HG03135 (cell line): Measurements from ENCODE around the gene CDC27.
"Not testable (repeated sequence)": the region's sequence is repeated elsewhere in the genome, so short reads cannot be mapped to it uniquely, and the experiment has no call there.

ENCODE experiments used
- ATAC-seq: cut with Tn5 transposase; IDR thresholded peaks from one replicate; pipeline ENCODE4 v1.9.1; 2021; ENCODE audit warnings: mild to moderate bottlenecking, moderate library complexity; ENCODE audit not compliant: unreplicated experiment

CDC27 gene

DNA sequence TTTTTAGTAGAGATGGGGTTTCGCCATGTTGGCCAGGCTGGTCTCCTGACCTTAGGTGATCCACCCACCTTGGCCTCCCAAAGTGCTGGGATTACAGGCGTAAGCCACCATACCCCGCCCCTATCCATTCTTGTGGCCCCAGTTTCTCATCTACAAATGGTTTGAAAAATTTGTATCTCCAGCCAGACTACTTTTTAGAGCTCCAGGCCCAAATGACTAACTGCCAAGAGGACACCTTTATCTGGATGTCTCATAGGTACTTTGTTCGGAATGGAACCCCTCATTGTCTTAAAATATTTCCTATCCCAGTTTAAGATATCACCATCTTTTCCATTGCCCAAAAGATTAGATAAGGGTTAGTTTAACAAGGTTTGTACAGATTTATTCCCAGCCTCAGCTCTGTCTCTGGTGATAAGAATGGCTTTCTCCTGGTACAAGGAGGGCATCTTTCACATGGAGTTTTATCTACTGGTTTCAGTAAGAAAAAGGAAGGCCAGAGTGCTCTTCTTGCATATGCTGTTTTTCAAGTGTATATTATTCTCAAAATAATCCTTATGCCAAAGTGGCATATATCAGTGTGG is 4.9 kb upstream of the CDC27 start:
- no peak for ATAC-seq

DNA sequence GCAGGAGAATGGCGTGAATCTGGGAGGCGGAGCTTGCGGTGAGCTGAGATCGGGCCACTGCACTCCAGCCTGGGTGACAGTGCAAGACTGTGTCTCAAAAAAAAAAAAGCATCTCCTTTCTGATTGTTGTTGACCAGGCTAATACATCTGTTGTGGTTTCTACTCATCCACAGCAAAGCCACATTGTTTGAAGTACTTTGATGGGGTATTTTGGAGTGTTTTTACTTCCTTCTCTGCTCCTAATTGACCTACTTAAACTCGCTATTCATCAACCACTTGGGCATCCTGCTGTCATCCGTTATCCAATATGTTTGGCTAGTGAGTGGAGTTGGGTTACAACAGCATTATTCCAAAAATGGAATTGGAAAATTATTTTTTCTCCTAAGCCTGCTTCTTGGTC is 3.5 kb upstream of the CDC27 start:
- no peak for ATAC-seq

DNA sequence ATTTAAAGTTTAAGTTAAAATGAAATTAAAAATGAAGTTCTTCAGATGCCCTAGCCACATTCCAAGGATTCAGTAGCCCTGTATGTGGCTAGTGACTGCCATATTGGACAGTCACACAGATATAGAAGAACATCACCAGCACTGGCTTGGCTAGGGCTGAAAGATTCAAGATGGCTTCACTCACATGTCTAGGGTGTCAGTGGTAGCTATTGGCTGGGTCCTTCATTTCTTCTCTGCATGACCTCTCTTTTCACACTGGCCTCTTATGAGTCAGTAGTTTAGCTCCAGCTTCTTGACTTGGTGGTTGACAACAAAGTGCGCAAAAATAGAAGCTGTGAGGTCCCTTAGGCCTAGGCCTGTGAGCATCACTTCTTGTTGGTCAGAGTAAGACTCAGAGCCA is 1.7 kb upstream of the CDC27 start:
- ATAC-seq = no peak

DNA sequence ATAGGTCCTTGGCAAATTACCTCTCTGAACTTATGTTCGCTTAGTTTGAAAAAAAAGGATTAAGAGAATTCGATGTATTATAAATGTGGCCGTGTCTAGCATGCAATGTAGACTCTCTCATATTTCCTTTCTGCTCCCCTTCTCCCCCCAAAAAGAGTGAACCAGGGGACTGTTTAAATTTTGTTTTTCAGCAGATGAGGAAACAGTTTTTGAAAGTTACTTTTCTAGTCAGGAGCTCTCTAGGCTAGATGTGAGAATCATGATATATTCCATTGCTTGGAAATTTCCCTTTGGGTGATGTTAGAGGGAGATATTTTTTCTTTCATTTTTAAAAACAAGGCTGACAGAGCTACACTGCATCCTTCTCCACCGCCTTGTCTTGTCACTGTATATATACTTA is 1.1 kb upstream of the CDC27 start:
- ATAC-seq = no peak

DNA sequence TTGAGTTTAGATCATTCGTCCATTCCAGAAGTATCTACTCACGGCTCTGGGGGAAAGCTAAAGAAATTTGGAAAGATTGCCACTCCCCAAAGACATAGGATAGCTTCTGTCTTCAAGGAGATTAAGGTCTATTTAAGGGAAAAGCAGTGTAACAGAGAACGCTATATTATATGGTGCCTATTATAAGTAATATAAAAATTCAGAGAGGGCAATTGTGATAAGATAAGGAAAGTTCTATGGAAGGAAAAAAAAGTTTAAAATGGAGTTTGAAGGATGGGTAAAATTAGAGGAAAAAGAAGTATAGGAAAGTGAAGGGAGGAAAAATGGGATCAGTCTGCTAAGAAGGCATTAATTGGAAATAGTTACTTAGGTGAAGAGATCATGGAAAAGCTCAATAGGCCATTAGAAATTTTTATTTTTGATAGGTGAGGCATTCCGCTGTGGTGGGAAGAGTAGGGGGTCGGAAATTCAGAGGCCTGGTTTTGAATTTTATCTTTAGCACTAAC is 690 bp upstream of the CDC27 start:
- ATAC-seq = no peak

DNA sequence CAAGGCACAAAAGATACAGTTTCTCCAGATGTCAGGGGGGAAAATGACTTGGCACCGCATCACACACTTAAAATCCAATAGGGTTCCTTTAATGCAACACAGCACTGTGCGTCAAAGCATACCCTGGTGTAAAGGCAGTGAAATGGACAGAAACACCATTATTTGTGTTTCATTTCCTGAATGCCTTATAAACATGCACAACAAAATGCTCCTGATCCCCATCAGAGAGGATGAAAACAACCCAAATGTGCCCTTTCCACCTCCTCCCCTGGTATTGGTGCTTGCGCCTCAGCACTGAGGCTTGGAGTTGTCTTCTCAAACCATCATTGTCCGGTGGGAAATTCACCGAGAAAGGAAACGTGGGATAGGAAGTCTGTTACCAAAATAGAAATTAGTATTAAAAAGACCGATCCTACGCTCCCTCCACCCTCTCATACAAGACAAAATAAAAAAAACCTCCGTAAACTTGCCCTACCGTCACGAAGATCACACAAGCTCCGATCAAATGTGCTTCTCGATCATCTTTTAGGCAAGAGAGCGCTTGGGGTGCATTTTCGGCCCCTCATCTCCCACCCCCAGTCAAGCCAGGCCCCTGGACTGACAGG is 722 bp downstream of the CDC27 start:
- peak; percentile 4 for ATAC-seq

DNA sequence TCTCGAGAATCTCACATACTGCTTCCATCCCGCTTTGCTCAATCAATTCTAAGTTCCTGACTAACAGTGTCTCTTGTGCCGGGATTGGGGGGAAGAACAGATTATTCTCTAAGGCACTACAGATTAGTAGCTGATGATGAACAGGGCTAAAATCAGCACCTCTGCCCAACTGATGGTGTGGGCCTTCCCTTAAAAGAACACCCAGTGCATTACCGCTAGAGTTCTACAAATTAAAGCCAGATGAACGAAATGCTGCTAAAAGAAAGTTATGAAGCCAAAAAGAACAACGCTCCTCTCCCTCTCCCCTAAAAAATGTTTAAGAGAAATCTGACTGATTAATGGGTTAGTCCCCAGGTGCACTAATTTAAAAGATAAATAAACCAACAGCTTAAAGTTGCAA is 4.4 kb downstream of the CDC27 start:
- ATAC-seq = no peak

DNA sequence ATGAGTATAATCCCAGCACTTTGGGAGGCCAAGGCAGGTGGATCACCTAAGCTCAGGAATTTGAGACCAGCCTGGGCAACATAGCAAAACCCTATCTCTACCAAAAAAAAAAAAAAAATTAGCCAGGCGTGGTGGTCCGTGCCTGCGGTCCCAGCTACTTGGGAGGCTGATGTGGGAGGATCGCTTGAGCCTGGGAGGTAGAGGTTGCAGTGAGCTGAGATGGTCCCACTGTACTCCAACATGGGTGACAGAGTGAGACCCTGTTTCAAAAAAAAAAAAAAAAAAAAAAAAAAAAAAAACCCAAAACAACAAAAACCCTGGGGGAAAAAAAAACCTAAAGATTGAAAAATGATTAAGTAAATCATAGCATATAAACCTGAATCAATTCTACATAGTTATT is 8.1 kb downstream of the CDC27 start:
- ATAC-seq = not testable (repeated sequence)

DNA sequence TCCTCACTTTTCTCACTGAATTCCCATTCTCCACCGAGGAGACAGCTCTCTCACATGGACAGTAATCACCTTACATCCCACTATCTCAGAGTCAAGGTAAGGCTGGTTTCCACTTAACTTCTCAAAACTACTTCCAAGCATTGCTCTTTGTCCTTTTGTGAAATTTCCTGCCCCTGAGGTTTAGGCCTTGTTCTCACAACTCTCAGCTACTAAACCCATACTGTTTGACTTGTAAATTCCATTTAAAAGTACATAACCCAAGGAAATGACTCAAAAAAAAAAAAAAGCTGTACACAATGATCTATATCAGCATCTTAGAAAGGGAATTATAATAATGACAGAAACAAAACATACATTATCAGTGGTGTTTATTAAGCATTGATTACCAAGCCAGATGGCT is 8.8 kb downstream of the CDC27 start:
- no peak for ATAC-seq

DNA sequence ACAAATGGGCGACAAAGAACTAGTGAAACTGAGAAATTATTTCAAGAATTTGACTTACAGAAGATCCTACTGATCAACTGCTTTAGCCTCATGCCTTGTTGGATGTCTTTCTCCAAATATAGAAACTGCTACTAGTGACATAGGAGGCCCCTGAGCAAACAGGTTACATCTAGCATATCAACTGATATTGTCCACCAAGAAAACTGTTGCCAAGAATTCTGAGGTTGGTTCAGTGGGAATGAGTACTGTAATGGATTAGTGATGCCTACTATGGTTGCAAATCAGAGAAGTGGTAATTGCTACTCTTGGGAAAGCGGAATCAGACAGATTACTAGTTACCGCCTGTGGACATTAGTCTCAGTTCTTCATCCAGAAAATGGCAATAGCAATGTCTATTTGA is 10.0 kb downstream of the CDC27 start:
- ATAC-seq = no peak

DNA sequence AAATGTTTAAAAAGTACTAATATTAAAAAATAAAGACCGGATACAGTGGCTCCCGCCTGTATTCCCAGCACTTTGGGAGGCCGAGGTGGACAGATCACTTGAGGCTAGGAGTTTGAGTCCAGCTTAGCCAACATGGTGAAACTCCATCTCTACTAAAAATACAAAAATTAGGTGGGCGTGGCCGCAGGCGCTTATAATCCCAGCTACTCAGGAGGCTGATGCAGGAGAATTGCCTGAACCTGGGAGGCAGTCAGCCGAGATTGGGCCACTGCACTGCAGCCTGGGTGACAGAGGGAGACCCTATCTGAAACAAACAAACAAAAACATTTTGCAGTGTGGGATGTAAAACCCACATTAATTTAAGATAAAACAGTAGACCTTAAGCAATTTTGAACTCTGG is 11.8 kb downstream of the CDC27 start:
- no peak for ATAC-seq

DNA sequence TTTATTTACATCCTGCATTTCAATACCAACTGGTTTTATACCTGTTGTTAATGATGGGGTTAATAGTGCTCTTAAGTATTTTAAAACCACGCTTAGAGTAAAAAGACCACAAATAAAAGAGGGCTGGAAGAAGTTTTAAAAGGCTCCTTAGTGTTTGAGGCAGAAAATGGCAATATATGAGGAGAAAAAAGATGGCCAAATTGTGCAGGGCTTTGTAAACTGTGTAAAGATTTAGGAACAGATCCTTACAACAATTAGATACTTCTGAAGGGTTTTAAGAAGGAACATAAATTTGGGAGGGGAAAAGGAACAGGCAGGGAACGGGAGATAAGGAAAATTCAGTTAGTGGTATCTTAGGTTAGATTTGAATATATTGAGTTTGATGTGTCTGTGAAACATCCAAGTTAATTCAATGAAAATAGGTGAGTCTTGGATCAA is 12.7 kb downstream of the CDC27 start:
- ATAC-seq = no peak

DNA sequence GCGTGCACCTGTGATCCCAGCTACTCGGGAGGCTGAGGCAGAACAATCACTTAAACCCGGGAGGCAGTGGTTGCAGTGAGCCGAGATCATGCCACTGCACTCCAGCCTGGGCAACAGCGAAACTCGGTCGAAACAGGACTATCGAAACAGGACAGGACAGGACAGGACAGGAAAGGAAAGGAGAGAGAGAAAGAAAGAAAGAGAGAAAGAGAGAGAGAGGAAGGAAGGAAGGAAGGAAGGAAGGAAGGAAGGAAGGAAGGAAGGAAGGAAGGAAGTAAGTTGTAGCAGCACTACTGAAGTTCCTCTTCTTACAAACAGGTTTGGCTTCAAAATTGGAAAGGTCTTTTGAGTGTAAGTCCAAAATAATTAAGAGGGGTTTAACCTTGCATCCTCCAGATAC is 14.3 kb downstream of the CDC27 start:
- ATAC-seq = not testable (repeated sequence)

DNA sequence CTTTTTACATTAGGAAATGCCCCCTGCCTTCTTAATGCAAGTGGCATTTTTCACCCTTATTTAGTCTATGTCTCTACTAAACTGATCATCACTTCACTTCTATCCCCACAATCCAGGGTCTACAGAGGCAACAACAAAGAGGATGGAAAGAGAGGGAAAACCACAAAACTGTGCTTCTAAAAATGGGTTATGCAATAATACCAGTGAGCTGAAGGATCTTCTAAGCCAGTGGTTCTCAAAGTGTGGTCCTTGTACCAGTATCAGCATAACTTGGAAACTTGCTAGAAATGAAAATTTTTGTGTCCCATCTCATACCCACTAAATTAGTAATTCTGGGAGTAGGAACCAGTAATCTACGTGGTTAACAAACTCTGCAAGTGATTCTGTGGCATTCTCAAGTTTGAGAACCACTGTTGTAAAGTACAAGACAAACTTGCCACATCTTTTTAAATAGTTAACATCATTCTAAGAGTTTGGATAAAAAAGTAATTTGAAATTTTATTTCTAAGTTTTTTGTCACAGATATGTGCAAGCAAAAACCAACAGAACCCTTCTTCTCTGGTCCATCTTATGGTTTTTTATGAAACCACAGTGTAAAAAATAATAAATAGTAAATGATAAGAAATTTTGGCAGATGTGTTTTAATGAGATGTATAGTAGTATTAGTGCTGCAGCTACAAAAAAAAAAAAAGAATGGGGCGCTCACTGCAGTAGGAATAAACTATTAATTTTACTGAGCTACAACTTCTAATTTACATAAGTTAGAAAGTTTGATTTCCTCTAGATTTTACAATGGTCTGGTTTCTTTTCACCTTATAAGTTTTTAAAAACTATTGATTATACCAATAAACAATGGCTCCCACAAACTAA is 16.2 kb downstream of the CDC27 start:
- no peak for ATAC-seq

DNA sequence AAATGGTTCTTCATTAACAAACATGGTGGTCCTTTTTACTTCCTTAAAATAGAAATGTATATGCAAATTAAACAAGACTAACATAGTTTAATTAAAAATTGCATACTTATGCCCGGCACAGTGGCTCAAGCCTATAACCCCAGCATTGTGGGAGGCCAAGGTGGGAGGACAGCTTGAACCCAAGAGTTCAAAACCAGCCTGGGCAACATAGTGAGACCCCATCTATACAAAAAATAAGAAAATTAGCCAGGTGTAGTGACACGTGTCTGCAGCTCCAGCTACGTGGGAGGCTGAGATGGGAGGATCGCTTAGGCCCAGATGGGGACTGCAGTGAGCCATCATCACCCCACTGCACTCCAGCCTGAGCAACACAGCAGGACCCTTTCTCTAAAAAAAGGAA is 18.4 kb downstream of the CDC27 start:
- no peak for ATAC-seq

DNA sequence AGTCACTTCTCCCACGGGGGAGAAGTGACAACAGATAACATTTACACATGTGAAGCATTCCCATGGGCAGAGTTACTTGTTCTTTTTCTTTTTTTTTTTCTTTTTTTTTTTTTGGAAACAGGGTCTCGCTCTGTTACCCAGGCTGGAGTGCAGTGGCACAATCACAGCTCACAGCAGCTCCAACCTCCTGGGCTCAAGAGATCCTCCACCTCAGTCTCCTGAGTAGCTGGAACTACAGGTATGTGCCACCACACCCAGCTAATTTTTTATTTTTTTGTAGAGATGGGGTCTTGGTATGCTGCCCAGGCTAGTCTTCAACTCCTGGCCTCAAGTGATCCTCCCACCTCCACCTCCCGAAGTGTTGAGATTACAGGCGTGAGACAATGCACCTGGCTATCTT is 20.2 kb downstream of the CDC27 start:
- ATAC-seq = not testable (repeated sequence)

DNA sequence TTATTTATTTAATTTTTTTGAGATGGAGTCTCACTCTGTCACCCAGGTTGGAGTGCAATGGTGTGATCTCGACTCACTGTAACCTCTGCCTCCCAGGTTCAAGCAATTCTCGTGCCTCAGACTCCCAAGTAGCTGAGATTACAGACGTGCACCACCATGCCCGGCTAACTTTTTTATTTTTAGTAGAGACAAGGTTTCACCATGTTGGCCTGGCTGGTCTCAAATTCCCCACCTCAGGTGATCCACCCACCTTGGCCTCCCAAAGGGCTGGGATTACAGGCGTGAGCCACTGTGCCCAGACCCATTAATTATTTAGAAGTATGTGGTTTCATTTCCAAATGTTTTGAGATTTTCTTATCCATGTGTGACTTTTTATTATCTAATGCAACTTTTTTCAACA is 22.2 kb downstream of the CDC27 start:
- ATAC-seq = not testable (repeated sequence)

DNA sequence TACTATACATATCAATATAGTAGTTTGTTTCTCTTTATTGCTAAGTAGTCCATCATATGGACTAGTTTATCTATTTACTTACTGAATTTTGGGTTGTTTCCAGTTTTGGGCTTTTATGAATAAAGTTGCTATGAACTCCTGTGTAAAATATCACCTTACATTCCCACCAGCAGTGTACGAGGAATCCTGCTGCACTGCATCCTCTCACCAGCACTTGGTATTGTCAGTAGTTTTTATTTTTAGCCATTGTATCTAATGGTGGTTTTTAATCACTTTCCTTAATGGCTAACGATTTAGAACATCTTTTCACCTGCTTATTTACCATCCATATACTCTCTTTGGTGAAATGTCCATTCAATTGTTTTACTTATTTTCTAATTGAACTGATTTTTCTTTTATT is 24.0 kb downstream of the CDC27 start:
- no peak for ATAC-seq

DNA sequence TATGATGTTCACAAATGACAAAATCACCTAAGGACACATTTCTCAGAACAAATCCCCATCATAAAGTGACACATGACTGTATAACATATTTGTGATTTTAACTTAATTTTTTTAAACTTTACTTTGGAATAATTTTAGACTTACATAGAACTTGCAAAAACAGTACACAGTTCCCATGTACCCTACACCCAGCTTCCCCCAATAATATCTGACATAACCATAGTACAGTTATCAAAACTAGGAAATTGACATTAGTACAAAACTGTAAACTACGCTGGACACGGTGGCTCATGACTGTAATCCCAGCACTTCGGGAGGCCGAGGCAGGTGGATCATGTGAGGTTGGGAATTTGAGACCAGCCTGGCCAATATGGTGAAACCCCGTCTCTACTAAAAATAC is 24.8 kb downstream of the CDC27 start:
- ATAC-seq = no peak

DNA sequence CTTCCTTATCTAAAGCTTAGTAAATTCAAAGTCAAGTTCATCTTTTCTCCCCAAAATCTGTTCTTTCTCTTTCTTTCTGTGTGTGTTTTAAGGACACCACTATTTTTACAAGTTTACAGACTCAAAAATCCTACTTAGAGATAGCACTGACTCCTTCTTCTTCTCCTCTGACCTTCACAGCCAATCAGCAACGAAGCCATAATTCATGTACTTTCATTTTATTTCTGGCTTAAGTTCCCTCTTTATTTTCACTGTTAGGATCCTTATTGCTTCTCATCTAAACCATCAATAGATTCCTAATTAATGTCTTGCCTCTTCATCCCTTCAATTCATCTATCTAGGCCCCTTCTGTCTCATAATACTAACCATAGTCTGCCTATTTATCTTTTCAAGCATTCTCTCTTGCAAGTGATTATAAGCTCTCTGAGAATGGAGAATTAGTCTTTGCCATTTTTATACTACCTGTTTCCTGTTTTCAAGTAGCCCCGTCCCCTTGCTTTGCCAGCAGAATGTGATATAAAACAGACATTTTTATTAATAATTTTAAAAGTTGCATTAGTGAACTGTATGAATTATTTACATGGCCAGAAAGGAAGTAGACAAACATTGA is 27.0 kb downstream of the CDC27 start:
- ATAC-seq = no peak

DNA sequence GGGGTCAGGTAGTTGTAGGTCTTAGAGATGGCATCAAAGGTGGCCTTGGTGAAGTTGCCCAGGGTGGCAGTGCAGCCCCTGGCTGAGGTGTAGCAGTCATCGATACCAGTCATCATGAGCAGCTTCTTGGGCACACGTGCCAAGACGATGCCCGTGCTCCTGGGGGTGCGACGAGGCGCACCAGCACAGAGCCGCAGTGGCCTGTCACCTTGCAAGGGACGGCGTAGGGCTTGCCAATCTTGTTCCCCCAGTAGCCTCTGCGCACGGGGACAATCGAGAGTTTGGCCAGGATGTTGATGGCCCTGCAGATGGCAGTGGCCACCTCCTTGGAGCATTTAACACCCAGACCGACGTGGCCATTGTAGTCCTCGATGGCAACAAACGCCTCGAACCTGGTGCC is 29.8 kb downstream of the CDC27 start:
- no peak for ATAC-seq

DNA sequence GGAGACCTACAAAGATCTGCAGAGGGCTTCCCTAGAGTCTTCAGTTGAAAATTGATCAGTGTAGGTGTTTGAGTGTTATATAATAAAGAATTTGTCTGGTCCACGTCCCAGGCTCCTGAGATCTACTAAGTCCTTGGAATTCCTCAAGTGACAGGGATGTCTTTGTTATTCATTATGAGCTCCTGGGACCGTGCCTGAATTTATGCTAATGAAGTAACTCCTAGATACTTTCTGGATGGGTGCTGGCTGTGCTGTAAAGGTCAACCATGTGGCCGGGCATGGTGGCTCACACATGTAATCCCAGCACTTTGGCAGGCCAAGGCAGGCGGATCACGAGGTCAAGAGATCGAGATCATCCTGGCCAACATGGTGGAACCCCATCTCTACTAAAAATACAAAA is 43.7 kb downstream of the CDC27 start:
- ATAC-seq = no peak
